Left forelimb (tissue), 1 donor: ENCODE results near the gene GARRE1.
"Not testable (repeated sequence)": the region's sequence is repeated elsewhere in the genome, so short reads cannot be mapped to it uniquely, and the experiment has no call there.

Experiments
- DNase-seq: peaks from one replicate; pipeline ENCODE4 v3.0.0-alpha.2; 2018; ENCODE audit warnings: low spot score

GARRE1 gene

GRCh38 chr19:34260771-34261173, 6.4 kb downstream of the GARRE1 start:
- no peak for DNase-seq

DNA sequence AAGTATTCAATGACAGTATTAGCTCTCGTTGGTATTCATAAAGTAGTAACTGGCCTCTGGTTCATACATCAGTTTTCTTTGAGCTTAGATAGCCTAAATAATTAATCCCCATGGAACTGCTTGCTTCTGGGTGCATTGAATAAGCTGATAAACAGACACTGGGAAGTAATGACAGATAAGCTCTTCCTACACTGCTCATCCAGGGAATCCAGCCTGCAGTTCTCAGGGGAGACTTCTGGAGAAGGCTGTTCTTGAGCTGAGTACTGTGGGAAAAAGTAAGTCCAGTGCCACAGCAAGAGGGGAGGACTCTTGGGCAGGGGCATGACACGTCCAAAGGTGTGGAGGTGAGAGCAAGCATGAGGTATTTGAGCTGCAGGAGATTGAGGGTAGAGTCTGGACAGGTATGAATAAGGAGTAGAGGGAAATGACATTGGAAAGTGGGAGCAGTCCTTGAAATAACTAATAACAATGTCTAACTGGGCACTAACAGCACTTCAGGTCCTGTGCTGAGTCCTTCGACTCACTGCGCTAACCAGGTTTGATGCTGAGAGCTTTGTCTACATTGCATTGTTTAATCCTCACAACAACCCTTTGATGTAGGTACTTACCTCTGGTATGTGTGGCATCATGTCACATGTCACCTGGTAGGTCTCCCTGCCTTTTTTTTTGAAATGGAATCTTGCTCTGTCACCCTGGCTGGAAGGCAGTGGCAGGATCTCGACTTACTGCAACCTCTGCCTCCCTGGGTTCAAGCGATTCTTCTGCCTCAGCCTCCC, 7.2 kb downstream of the GARRE1 start:
- no peak for DNase-seq

DNA sequence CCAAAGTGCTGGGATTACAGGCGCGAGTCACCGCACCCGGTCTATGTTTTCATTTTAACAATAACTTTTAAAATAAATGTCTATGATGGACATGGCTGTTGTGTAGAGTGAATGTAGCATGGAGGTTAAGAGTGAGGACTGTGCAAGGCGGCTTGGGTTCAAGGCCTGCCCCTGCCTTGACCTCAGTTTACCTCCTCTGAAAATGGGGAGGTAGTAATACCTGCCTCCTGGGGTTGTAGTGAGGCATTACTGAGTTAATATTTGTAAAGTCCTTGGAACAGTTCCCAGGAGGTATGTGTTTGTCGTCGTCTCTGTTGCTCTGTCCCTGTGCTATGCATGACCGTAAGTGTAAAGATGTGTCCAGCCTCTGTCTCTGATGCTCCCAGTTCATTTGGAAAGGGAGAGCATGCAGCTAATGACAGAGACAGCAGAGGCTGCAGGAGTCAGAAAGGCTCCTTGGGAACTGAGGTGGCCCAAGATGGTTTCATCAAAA, 9.4 kb downstream of the GARRE1 start:
- no peak for DNase-seq

GRCh38 chr19:34265221-34265650, 10.9 kb downstream of the GARRE1 start:
- no peak for DNase-seq

DNA sequence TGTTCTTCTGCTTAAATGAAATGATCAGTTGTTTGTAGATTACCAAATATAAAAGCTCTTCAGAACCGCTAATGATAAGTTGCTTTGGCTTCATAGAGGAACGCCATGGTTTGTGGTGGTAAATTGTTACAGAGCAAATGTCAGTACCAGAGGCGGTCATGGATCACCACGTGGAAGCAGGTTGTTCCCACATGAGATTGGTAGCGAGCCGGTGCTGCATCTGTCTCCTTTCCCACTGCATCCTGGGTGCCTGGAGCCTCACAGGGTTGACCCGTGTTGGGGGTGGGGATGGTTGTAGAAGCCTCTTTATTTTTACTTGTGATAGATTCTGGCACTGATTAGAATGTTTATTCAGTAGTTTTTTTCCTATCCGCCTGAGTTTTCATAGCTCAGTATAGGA, 14.7 kb downstream of the GARRE1 start:
- DNase-seq, result no peak

DNA sequence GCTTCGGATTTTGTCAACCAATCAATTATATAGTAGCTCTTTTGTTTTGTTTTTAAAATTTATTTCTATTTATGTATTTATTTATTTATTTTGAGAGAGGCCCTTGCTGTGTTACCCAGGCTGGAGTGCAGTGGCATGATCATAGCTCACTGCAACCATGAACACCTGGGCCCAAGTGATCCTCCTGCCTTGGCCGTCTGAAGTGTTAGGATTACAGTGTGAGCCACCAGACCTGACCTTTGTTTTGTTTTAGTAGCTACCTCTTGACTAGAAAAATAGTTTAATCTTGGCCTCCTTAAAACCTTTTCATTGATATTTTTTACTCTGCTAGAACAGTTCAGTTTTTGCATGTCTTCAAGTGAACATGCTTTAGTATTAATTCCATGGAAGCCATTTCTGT, 15.1 kb downstream of the GARRE1 start:
- no peak for DNase-seq

DNA sequence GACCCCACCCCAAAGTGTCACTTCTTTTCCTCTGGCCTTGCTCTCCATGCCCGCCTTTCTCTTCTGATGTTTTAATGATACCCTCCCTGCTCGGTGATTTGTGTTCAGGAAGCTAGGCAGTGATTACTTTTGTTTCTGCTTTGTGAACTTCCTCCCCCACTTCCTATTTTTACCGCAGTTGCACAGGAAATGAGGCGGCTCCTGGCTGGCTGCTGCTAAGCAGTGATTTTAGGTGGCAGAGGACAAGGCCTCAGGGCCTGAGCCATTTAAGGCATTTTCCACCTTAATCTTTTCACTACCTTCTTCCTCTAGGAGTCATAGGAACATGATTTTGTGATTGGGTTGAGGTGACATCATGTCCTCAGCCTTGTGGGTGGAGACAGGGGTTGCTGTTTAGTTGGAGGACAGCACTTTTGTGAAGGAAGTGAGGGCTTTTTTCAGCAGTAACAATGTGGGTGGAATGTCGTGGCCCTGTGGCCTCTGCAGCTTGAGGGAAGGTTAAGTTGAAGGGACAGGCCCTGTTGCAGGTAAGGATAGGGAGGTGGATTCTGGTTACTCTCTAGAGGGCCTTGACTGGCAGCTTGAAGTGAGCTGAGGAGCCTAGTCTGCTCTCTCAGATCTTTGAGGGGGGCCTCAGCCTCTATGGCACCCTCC, 15.7 kb downstream of the GARRE1 start:
- no peak for DNase-seq

- no peak for DNase-seq
Observed at GRCh38 chr19:34273121-34273520, 18.8 kb downstream of the GARRE1 start.

DNA sequence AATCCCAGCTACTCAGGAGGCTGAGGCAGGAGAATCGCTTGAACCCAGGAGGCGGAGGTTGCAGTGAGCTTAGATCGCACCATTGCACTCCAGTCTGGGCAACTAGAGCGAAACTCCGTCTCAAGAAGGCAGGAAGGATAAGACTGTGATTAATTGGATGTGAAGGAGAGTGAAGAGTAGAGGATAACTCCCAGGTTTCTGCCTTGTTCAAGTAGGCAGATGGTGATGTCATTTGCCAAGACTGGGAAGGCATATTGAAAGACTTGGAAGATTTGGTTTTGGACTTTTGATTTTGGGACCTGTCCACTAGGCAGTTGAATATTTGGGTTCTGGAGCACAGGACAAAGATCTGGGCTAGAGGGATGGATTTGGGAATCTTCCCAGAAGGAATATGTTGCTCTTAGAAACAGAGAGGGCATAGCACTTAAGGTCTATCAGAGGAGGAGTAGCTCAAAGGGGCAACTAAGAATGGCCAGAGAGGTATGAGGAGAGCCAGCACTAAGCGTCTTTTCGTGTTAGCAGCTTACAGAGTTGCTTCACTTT, 20.0 kb downstream of the GARRE1 start:
- DNase-seq, result no peak

GRCh38 chr19:34274827-34275625, 20.7 kb downstream of the GARRE1 start:
- DNase-seq, result no peak

DNA sequence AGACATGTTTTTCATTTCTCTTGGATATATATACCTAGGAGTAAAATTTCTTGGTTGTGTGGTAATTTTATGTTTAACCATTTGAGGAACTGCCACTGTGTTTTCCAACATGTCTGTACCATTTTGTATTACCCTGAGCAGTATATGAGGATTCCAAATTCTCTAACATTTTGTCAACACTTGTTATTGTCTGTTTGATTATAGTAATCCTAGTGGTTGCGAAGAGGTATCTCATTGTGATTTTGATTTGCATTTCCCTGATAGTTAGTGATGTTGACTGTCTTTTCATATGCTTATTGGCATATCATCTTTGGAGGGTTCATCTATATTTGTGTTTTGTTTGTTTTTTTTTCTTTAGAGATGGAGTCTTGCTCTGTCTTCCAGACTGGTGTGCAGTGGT, 21.4 kb downstream of the GARRE1 start:
- DNase-seq, result no peak

- no peak for DNase-seq
Observed at GRCh38 chr19:34276614-34277013, 22.3 kb downstream of the GARRE1 start.

DNA sequence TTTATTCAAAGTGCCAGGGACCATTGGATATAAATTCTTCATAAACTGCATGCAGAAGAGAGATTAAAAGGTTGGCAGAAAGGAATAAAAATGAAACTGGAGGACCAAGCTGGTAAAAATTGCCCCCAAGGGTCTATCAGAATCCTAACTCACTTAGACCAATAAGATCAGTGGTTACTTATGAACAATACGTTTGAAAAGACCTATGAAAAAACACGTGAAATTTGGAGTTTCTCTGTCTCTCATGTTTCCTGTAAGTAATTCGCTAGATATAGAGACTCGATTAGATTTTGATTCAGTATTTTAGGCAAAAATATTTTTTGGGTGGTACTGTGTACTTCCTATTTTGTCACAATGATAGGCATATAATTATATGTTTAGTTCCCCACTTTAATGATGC, 22.9 kb downstream of the GARRE1 start:
- no peak for DNase-seq

DNA sequence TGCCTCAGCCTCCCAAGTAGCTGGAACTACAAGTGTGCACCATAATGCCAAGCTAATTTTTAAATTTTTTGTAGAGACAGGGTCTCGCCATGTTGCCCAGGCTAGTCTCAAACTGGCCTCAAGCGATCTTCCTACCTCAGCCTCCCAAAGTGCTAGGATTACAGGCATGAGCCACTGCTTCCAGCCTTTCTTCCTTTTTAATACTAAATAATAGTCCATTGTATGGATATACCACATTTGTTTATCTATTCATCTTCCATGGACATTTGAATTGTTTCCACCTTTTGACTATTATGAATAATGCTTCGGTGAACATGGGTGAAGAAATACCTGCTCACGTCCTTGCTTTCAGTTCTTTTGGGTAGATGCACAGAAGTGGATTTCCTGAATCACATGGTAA, 24.4 kb downstream of the GARRE1 start:
- no peak for DNase-seq

DNA sequence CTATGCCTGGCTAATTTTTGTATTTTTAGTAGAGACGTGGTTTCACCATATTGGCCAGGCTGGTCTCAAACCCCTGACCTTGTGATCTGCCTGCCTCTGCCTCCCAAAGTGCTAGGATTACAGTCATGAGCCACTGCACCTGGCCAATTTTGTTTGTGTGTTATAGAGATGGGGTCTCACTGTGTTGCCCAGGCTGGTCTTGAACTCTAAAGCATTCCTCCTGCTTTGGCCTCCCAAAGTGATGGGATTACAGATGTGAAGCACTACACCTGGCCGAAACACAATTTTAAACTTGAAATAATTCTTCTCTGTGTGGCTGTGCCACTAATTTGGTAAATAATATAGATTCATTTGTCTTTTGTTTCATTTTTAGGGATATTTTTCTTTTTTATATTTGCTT, 27.1 kb downstream of the GARRE1 start:
- DNase-seq, result not testable (repeated sequence)

DNA sequence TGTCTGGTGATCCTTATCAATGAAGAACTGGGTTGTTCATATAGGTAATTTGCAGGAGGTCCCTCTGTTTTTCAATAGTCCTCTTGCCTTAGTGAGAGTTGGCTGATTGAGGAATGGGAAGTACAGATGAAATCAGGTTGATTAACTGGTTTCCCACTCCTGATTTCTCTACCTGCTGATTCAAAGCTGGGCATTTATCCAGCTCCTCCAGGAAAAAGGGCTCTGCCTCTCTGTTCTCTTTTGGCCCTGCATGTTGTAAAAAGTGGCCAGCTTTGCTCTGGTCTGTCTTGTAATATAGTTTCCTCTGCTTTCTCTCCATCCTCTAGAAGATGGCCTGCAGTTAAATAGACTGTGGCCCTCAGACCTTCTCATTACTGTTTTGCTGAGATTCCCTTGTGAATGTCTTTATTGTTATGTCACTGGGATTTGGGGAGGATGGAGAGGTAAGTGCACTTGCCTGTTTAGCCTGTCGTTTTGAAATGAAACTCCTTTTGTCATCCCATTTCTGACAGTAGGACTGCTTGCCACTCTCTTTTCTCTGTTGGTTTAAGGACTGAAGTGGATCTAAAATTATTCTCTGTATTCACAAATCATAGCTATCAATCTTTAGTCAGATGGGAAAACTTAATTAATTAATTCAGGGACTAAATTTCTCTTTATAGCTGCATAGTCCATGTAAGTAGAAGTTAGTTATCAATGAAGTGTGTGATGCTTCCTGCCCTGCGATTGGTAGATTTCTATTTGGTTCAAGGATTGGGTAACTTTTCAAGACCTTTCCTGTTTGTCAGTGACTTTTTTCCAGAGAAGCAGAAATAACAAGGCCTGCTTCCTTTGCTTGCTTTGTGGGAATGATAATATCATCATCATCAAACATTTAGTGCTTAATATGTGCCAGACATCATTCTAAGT, 28.5 kb downstream of the GARRE1 start:
- no peak for DNase-seq

DNA sequence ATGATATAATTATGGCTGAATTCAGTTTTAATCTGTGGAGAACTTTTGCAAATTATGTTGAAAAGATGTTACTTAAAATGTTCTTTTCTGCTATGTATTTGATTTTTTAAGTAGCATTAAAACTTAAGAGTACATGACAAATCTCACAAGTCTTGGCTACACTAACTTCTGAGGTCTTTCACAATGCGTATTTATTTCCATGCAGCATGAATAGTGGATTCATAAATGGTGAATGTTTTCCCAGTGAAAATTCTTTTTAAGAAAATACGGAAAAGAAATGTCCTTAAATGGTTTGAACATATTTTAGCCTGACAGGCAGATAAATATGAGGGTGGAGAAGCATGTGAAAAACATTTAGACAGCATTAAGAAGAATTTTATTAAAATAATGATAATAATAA, 30.2 kb downstream of the GARRE1 start:
- no peak for DNase-seq

- no peak for DNase-seq
Observed at GRCh38 chr19:34287662-34288140, 33.3 kb downstream of the GARRE1 start.

DNA sequence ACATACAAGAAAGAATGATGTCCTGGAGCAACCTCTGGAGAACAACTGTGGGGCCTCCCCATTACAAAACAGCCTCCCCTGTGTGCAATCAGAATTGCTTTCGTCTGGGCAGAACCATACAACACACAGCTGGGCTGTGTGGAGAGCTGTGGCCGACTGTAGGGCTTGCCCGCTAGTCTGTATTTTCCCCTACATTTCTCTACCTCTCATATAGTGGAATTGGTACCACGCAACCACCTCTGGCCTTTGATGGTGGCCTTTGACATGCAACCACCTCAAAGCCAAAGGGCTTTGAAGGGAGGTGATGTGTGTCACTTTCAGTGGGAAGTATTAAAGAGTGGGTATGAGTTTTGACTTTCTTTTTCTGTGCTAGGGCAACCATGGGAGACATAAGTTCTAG, 34.0 kb downstream of the GARRE1 start:
- DNase-seq, result no peak

DNA sequence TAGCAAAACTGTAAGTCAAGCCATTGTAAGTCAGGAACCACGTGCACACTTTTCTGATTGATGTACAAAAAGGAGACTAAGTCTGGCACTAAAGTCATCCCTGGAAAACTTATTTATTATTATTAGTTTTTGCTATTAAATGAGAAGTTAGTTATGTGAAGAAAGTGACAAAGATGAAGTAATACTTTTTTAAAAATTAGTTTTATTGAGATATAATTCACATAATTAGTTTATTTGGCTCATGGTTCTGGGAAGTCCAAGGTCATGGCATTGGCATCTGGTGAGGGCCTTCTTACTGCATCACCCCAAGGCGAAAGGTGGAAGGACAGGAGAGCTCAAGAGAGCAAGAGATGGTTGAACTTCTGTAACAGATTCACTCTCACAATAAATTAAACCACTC, 36.9 kb downstream of the GARRE1 start:
- no peak for DNase-seq

DNA sequence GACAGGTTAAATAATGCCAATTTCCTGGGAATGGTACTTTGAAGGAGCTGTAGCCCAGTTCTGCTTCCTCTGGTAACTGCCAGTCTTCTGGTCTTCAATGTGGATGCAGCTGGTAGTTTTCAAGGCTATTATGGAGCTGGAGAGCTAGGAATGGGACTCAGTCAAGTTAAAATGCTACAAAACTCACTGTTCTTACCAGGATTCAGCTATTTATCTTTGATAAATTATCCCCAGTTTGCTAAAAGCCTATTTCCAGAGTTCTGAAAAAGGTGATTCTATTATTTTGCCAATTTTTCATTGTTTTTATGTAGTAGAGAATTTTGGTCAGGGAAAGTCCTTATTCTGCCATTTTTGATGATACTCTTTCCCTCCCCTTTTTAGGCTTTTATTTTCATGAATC, 40.7 kb downstream of the GARRE1 start:
- no peak for DNase-seq
